ENCODE data around the gene METTL25B. TPM values are rescaled to one million over a fixed set of nuclear protein-coding genes. Genes with fewer than 3 reads are reported as not detected.

METTL25B gene
- total and polyA plus RNA-seq, 2 of the 13 experiments (the other 11 are each of a cell fraction or from before 2014, with no cell fraction given): 11.9 to 24.0 TPM

- TF ChIP-seq GRHL1 (CRISPR knock-in tag; conservative IDR thresholded peaks at IDR 0.05) (no peak), HOXA9 (CRISPR knock-in tag; IDR thresholded peaks at IDR 0.05; ENCODE audit: borderline replicate concordance) (0 out of 2 replicates have a peak, but pooled peaks have one; percentile 68), BRF2 (CRISPR knock-in tag; IDR thresholded peaks at IDR 0.05) (no peak), CBFB (CRISPR knock-in tag; IDR thresholded peaks at IDR 0.05) (peak; percentile 72; the same call in 1 of the 2 replicates), KMT2B (CRISPR knock-in tag; IDR thresholded peaks at IDR 0.05) (peak; percentile 83), NFIB (CRISPR knock-in tag; IDR thresholded peaks at IDR 0.05; ENCODE audit: borderline replicate concordance) (no peak), CCDC6 (CRISPR knock-in tag; IDR thresholded peaks at IDR 0.05) (peak; percentile 16; the same call in 1 of the 2 replicates), ZNF547 (CRISPR knock-in tag; IDR thresholded peaks at IDR 0.05) (no peak), NR2C2 (CRISPR knock-in tag; IDR thresholded peaks at IDR 0.05; ENCODE audit: borderline replicate concordance) (peak; percentile 90), HNRNPK (IDR thresholded peaks at IDR 0.05; ENCODE audit: low read depth, low read length, poor library complexity, severe bottlenecking) (no peak), AHR (CRISPR knock-in tag; IDR thresholded peaks at IDR 0.05) (0 out of 2 replicates have a peak, but pooled peaks have one; percentile 60), ZNF44 (CRISPR knock-in tag; IDR thresholded peaks at IDR 0.05) (no peak), KLF6 (CRISPR knock-in tag; IDR thresholded peaks at IDR 0.05) (peak; percentile 89; the same call in 1 of the 2 replicates), SOX6 (IDR thresholded peaks at IDR 0.05) (no peak), SOX6 (CRISPR knock-in tag; IDR thresholded peaks at IDR 0.05) (peak; percentile 51; the same call in 1 of the 2 replicates), ZNF558 (CRISPR knock-in tag; IDR thresholded peaks at IDR 0.05; ENCODE audit: borderline replicate concordance) (no peak), PCBP1 (IDR thresholded peaks at IDR 0.05; ENCODE audit: borderline replicate concordance, low read depth, low read length) (peak; percentile 52; the same call in 1 of the 2 replicates), ZFP62 (CRISPR knock-in tag; IDR thresholded peaks at IDR 0.05) (peak; percentile 95; the same call in 1 of the 2 replicates), DPF2 (CRISPR knock-in tag; IDR thresholded peaks at IDR 0.05; ENCODE audit: borderline replicate concordance, low read depth) (no peak), NR1H2 (CRISPR knock-in tag; IDR thresholded peaks at IDR 0.05; ENCODE audit: borderline replicate concordance, low read depth) (no peak), REL (CRISPR knock-in tag; conservative IDR thresholded peaks at IDR 0.05) (no peak), ZNF530 (CRISPR knock-in tag; IDR thresholded peaks at IDR 0.05; ENCODE audit: low read depth) (no peak), NR2F2 (IDR thresholded peaks at IDR 0.05; ENCODE audit: borderline replicate concordance, low read depth) (0 out of 2 replicates have a peak, but pooled peaks have one; percentile 48), SOX5 (CRISPR knock-in tag; IDR thresholded peaks at IDR 0.05; ENCODE audit: borderline replicate concordance) (0 out of 2 replicates have a peak, but pooled peaks have one; percentile 6), ZNF281 (CRISPR knock-in tag; IDR thresholded peaks at IDR 0.05; ENCODE audit: borderline replicate concordance) (no peak)
These were observed 39.0 kb downstream of the METTL25B start, which contains the start of gene PRCC (continued) for GRCh38 chr1:156767101-156767878.

Data from HepG2 (cell line).